MM.1S (cell line): ENCODE measurements around the gene ARF3.

Experiments
- CTCF ChIP-seq: fragments of 300-600 bp; sonication (generic); IDR thresholded peaks from 2 replicates; pipeline ENCODE4 v1.5.1; 2016; ENCODE audit warnings: antibody characterized with exemption, low read length, mixed read lengths
- EZH2 ChIP-seq: fragments of 300-600 bp; sonication (generic); optimal IDR thresholded peaks from 2 replicates; pipeline ENCODE3; 2017; ENCODE audit warnings: low read depth, mild to moderate bottlenecking, antibody characterized with exemption, low read length, mixed read lengths
- EZH2phosphoT487 ChIP-seq: fragments of 300-600 bp; sonication (generic); IDR thresholded peaks from 2 replicates; pipeline ENCODE4 v1.6.1; 2018; ENCODE audit warnings: antibody characterized with exemption, low read length

- no peak for TF ChIP-seq CTCF
- TF ChIP-seq EZH2phosphoT487 = no peak
- TF ChIP-seq EZH2 = no peak
Observed at GRCh38 chr12:48929551-48929950, 27.7 kb downstream of the ARF3 start.
